GM12878 (cell line): ENCODE measurements around the gene MAZ.

Experiments
- BHLHE40 ChIP-seq, 2 experiments: fragments of 450-650 bp in 1 of 2; IDR thresholded peaks; 2 replicates each; pipeline ENCODE4 v1.6.1; 2011 to 2017; ENCODE audit warnings: low read depth in 2 of 2, borderline replicate concordance in 1 of 2, improper control_type of control experiment in 1 of 2, low read length in 1 of 2, mild to moderate bottlenecking in 1 of 2
- KDM1A ChIP-seq: fragments of 200-600 bp; sonication (generic); IDR thresholded peaks from 2 replicates; pipeline ENCODE4 v1.6.1; 2016; ENCODE audit warnings: borderline replicate concordance
- TF ChIP-seq, protein P1 (sequence below): IDR thresholded peaks from 2 replicates; pipeline ENCODE4 v1.6.1; 2011; ENCODE audit warnings: low read depth, low read length, improper control_type of control experiment, borderline replicate concordance
- TF ChIP-seq, protein P2 (sequence below), 3 experiments: IDR thresholded peaks in 2 of 3; conservative IDR thresholded peaks in 1 of 3; 2 replicates each; pipeline ENCODE4 v1.5.1; 2011; ENCODE audit warnings: low read depth in 3 of 3, low read length in 3 of 3, mild to moderate bottlenecking in 3 of 3, control low read depth in 2 of 3, moderate library complexity in 2 of 3, inconsistent platforms in 1 of 3, mixed read lengths in 1 of 3; ENCODE audit not compliant: control insufficient read depth in 2 of 3, insufficient read depth in 1 of 3; ENCODE audit errors: extremely low read depth in 1 of 3

DNA sequence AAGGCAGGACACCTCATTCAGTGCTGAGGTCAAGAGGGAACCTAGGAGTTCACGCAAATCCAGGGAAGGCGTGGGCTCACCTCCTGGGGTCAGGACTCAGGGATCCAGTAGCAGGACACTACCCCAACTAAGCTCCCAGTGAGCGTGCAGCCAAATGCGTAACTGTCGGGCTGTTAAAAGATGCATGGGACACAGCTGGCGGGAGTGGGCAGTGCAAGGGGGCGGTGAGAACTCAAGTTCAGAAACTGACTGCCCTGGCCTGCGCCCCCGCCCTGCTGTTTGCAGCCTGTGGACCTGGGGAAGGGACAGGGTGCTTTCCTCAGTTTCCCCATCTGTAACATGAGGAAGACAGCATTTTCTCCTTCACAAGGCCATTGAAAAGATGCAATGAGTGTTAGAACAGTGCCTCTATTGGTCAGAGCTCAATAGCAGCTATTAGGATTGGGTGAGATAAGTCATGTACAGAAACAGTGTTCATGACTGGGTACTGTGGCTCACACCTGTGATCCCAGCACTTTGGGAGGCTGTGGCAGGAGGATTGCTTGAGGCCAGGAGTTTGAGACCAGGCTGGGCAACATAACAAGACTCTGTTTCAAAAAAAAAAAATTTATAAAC lies 36.5 kb downstream of the MAZ start:
- TF ChIP-seq BHLHE40 (IDR thresholded peaks at IDR 0.05; ENCODE audit: borderline replicate concordance in 1 of 2, low read depth in 2 of 2, low read length in 1 of 2) (no peak), KDM1A (no peak)
- TF ChIP-seq, protein P1, sequence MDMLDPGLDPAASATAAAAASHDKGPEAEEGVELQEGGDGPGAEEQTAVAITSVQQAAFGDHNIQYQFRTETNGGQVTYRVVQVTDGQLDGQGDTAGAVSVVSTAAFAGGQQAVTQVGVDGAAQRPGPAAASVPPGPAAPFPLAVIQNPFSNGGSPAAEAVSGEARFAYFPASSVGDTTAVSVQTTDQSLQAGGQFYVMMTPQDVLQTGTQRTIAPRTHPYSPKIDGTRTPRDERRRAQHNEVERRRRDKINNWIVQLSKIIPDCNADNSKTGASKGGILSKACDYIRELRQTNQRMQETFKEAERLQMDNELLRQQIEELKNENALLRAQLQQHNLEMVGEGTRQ = no peak
- TF ChIP-seq, protein P2, sequence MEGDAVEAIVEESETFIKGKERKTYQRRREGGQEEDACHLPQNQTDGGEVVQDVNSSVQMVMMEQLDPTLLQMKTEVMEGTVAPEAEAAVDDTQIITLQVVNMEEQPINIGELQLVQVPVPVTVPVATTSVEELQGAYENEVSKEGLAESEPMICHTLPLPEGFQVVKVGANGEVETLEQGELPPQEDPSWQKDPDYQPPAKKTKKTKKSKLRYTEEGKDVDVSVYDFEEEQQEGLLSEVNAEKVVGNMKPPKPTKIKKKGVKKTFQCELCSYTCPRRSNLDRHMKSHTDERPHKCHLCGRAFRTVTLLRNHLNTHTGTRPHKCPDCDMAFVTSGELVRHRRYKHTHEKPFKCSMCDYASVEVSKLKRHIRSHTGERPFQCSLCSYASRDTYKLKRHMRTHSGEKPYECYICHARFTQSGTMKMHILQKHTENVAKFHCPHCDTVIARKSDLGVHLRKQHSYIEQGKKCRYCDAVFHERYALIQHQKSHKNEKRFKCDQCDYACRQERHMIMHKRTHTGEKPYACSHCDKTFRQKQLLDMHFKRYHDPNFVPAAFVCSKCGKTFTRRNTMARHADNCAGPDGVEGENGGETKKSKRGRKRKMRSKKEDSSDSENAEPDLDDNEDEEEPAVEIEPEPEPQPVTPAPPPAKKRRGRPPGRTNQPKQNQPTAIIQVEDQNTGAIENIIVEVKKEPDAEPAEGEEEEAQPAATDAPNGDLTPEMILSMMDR (IDR thresholded peaks at IDR 0.05 in 2 of 3, conservative IDR thresholded peaks at IDR 0.05 in 1 of 3; ENCODE audit: control insufficient read depth in 2 of 3, extremely low read depth in 1 of 3, insufficient read depth in 1 of 3, low read depth in 3 of 3, low read length in 3 of 3) = no peak
